SK-N-SH (cell line): ENCODE results near the gene RHBDL2. TPM values are rescaled to one million over a fixed set of nuclear protein-coding genes. Genes with fewer than 3 reads are reported as not detected.

Experiments used
- CTCF ChIA-PET: fragments of 300-600, 350-600 bp; formaldehyde crosslinking; extraction: SDS; loops from one replicate; lab custom pipeline; 2021; lab: Yijun Ruan, JAX
- POLR2A ChIA-PET: fragments of 350-600 bp; sonication (Branson Sonifier 250); formaldehyde crosslinking; extraction: SDS; loops from one replicate; lab custom pipeline; 2020; ENCODE audit warnings: antibody characterized with exemption, inconsistent platforms; lab: Yijun Ruan, JAX
- DNase-seq: peaks from one replicate; pipeline ENCODE4 v3.0.0; 2012
- H2AFZ ChIP-seq: fragments of 200-600 bp; sonication (generic); 2 replicates; pipeline ENCODE4 v1.8.1; 2016; ENCODE audit warnings: antibody characterized with exemption, mild to moderate bottlenecking, low read depth
- H3F3A ChIP-seq: fragments of 200-600 bp; sonication (generic); replicated peaks from 2 replicates; pipeline ENCODE3; 2016; ENCODE audit warnings: antibody characterized with exemption, mild to moderate bottlenecking; ENCODE audit not compliant: insufficient read depth
- H3K27ac ChIP-seq, 2 experiments: fragments of 200-500 bp in 1 of 2; fragments of 200-600 bp in 1 of 2; sonication (Bioruptor generic) in 1 of 2; sonication (generic), shearing (Covaris generic) in 1 of 2; 2 replicates each; pipeline versions ENCODE4 v1.5.1 to v1.6.1; 2014 to 2016; ENCODE audit warnings: low read depth in 2 of 2, inconsistent platforms in 1 of 2, low read length in 1 of 2, mild to moderate bottlenecking in 1 of 2, mixed read lengths in 1 of 2
- H3K27me3 ChIP-seq: fragments of 200-600 bp; sonication (generic), shearing (Covaris generic); 2 replicates; pipeline ENCODE4 v1.6.1; 2016; ENCODE audit warnings: mixed run types; ENCODE audit not compliant: insufficient read depth
- H3K36me3 ChIP-seq, 2 experiments: fragments of 200-500 bp in 1 of 2; fragments of 200-600 bp in 1 of 2; sonication (Bioruptor generic) in 1 of 2; sonication (generic) in 1 of 2; replicated peaks in 1 of 2; 2 replicates each; pipeline versions ENCODE3 to v1.5.1; 2014 to 2016; ENCODE audit warnings: low read length in 1 of 2, mild to moderate bottlenecking in 1 of 2; ENCODE audit not compliant: insufficient read depth in 2 of 2, control insufficient read depth in 1 of 2
- H3K4me1 ChIP-seq, 2 experiments: fragments of 200-500 bp in 1 of 2; fragments of 200-600 bp in 1 of 2; sonication (Bioruptor generic) in 1 of 2; sonication (generic), shearing (Covaris generic) in 1 of 2; 2 replicates each; pipeline versions ENCODE4 v1.5.1 to v1.6.1; 2014 to 2016; ENCODE audit warnings: low read depth in 1 of 2, low read length in 1 of 2, mixed run types in 1 of 2; ENCODE audit not compliant: insufficient read depth in 2 of 2, control insufficient read depth in 1 of 2
- H3K4me2 ChIP-seq: fragments of 200-600 bp; sonication (generic), shearing (Covaris generic); 2 replicates; pipeline ENCODE4 v1.6.1; 2017; ENCODE audit warnings: mixed run types
- H3K4me3 ChIP-seq, 2 experiments: fragments of 200-500 bp in 1 of 2; fragments of 200-600 bp in 1 of 2; sonication (Bioruptor generic) in 1 of 2; sonication (generic), shearing (Covaris generic) in 1 of 2; 2 replicates each; pipeline versions ENCODE4 v1.5.1 to v1.8.1; 2014 to 2016; ENCODE audit warnings: low read depth in 2 of 2, inconsistent platforms in 1 of 2, low read length in 1 of 2, mild to moderate bottlenecking in 1 of 2, mixed read lengths in 1 of 2, moderate library complexity in 1 of 2
- H3K79me2 ChIP-seq: fragments of 200-600 bp; sonication (generic); 2 replicates; pipeline ENCODE4 v1.8.1; 2017; ENCODE audit warnings: mild to moderate bottlenecking; ENCODE audit not compliant: insufficient read depth
- H3K9ac ChIP-seq: fragments of 200-600 bp; sonication (generic); 2 replicates; pipeline ENCODE4 v1.6.1; 2017; ENCODE audit warnings: mixed run types
- H3K9me2 ChIP-seq: fragments of 200-600 bp; sonication (generic); 2 replicates; pipeline ENCODE4 v1.6.1; 2017; ENCODE audit warnings: mixed run types
- H3K9me3 ChIP-seq: fragments of 200-600 bp; sonication (generic); 2 replicates; pipeline ENCODE4 v1.6.1; 2017; ENCODE audit warnings: mixed run types, mild to moderate bottlenecking, moderate library complexity
- H4K20me1 ChIP-seq: fragments of 200-600 bp; sonication (generic); 2 replicates; pipeline ENCODE4 v1.6.1; 2017; ENCODE audit warnings: mild to moderate bottlenecking, mixed run types; ENCODE audit not compliant: insufficient read depth
- ELF1 ChIP-seq: IDR thresholded peaks from 2 replicates; pipeline ENCODE4 v1.4.0; 2012
- GABPA ChIP-seq: IDR thresholded peaks from 2 replicates; pipeline ENCODE4 v1.4.0; 2012; ENCODE audit warnings: low read depth, mild to moderate bottlenecking
- JUND ChIP-seq: IDR thresholded peaks from 2 replicates; pipeline ENCODE4 v1.4.0; 2012
- NFIC ChIP-seq: IDR thresholded peaks from 2 replicates; pipeline ENCODE4 v1.4.0; 2012; ENCODE audit warnings: borderline replicate concordance
- PBX3 ChIP-seq: IDR thresholded peaks from 2 replicates; pipeline ENCODE4; 2012
- RAD21 ChIP-seq: IDR thresholded peaks from 2 replicates; pipeline ENCODE4 v1.6.1; 2012; ENCODE audit warnings: mild to moderate bottlenecking, low read length
- RCOR1 ChIP-seq: fragments of 150-350 bp; IDR thresholded peaks from 2 replicates; pipeline ENCODE4 v1.6.1; 2017; ENCODE audit warnings: antibody characterized with exemption, low read length
- RFX5 ChIP-seq: IDR thresholded peaks from 2 replicates; pipeline ENCODE4 v1.6.1; 2012; ENCODE audit warnings: mild to moderate bottlenecking, improper control_type of control experiment, low read length
- SIN3A ChIP-seq: IDR thresholded peaks from 2 replicates; pipeline ENCODE4 v1.6.1; 2012; ENCODE audit warnings: low read depth, mild to moderate bottlenecking, low read length, moderate library complexity, borderline replicate concordance
- SMC3 ChIP-seq: IDR thresholded peaks from 2 replicates; pipeline ENCODE4 v1.6.1; 2012; ENCODE audit warnings: low read depth, low read length, improper control_type of control experiment
- TAF1 ChIP-seq: IDR thresholded peaks from 2 replicates; pipeline ENCODE4 v1.6.1; 2012; ENCODE audit warnings: low read depth, mild to moderate bottlenecking, low read length, moderate library complexity, borderline replicate concordance
- TCF12 ChIP-seq: IDR thresholded peaks from 2 replicates; pipeline ENCODE4 v1.4.0; 2012
- USF2 ChIP-seq: fragments of 150-350 bp; IDR thresholded peaks from 2 replicates; pipeline ENCODE4 v1.6.1; 2017; ENCODE audit warnings: antibody characterized with exemption, low read length, low read depth, borderline replicate concordance
- YY1 ChIP-seq: IDR thresholded peaks from 2 replicates; pipeline ENCODE4 v1.4.0; 2012; ENCODE audit warnings: low read depth, mild to moderate bottlenecking
- WGBS: methylation state at CpG from one replicate; pipeline ENCODE4 v1.1.6; 2017; ENCODE audit warnings: low lambda C conversion rate; 5-methylcytosine and 5-hydroxymethylcytosine counted together
- polyA plus RNA-seq, 3 experiments: library from polyadenylated mRNA; depleted of rRNA; stranded (reverse); fragments of >200 nt; gene quantifications; 2 replicates each; pipeline ENCODE4 v1.2.3, GENCODE V29; 2012
- TF ChIP-seq, protein P1 (sequence below): IDR thresholded peaks from 2 replicates; pipeline ENCODE4 v1.6.1; 2012; ENCODE audit warnings: mild to moderate bottlenecking, low read depth, low read length, moderate library complexity
- TF ChIP-seq, protein P2 (sequence below): IDR thresholded peaks from 2 replicates; pipeline ENCODE4 v1.4.0; 2012; ENCODE audit warnings: low read depth, borderline replicate concordance
- TF ChIP-seq, protein P3 (sequence below): IDR thresholded peaks from 2 replicates; pipeline ENCODE4 v1.4.0; 2012; ENCODE audit warnings: low read depth

The RHBDL2 gene
- polyA plus RNA-seq, 1 of the 3 experiments (the other 2 are of a cell fraction), result 0.07 TPM

- TF ChIP-seq, protein P1, sequence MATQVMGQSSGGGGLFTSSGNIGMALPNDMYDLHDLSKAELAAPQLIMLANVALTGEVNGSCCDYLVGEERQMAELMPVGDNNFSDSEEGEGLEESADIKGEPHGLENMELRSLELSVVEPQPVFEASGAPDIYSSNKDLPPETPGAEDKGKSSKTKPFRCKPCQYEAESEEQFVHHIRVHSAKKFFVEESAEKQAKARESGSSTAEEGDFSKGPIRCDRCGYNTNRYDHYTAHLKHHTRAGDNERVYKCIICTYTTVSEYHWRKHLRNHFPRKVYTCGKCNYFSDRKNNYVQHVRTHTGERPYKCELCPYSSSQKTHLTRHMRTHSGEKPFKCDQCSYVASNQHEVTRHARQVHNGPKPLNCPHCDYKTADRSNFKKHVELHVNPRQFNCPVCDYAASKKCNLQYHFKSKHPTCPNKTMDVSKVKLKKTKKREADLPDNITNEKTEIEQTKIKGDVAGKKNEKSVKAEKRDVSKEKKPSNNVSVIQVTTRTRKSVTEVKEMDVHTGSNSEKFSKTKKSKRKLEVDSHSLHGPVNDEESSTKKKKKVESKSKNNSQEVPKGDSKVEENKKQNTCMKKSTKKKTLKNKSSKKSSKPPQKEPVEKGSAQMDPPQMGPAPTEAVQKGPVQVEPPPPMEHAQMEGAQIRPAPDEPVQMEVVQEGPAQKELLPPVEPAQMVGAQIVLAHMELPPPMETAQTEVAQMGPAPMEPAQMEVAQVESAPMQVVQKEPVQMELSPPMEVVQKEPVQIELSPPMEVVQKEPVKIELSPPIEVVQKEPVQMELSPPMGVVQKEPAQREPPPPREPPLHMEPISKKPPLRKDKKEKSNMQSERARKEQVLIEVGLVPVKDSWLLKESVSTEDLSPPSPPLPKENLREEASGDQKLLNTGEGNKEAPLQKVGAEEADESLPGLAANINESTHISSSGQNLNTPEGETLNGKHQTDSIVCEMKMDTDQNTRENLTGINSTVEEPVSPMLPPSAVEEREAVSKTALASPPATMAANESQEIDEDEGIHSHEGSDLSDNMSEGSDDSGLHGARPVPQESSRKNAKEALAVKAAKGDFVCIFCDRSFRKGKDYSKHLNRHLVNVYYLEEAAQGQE, result no peak
- TF ChIP-seq RAD21 (no peak), PBX3 (no peak), TCF12 (no peak), RFX5 (no peak), NFIC (no peak)
- TF ChIP-seq, all 33 proteins: peak for 0
These were observed 65.8 kb downstream of the RHBDL2 start (continued) for GRCh38 chr1:38875811-38876210.

- Histone ChIP-seq H3K27ac (peak within 1 kb of the TSS; percentile 57 to 79; a peak in 3 of 4 replicates), H3K4me2 (peak within 1 kb of the TSS; percentile 94), H3K4me1 (peaks cover 6% of the 10 kb centered on the region in 2 experiments; a peak in 2 of 4 replicates), H3K27me3 (no peaks in the 10 kb centered on the region), H3K9me2 (no peaks in the 10 kb centered on the region), H3K36me3 (peaks cover 0 to 7% of the 10 kb centered on the region in 2 experiments), H3K79me2 (peaks cover 37% of the 10 kb centered on the region), H3F3A (peaks cover 5% of the 10 kb centered on the region), H3K4me3 (peak within 1 kb of the TSS; percentile 88 to 97), H3K9me3 (no peaks in the 10 kb centered on the region), H2AFZ (peak within 1 kb of the TSS; percentile 98), H3K9ac (peak within 1 kb of the TSS; percentile 78), H4K20me1 (no peaks in the 10 kb centered on the region)
- WGBS, result 2% methylated on average over 27 of the region's 69 CpGs
- ChIA-PET POLR2A (interaction anchor here (0.6 to 1.5 kb wide), 3 partner anchors 17 to 153 kb away, joined by 3 to 5 read pairs (median 5); partner anchors contain the start of gene NDUFS5), CTCF (interaction anchor here (1.0 to 1.9 kb wide), 4 partner anchors 11 to 225 kb away, joined by 3 to 4 read pairs (median 3); no protein-coding TSS in a partner anchor)
- DNase-seq, result peak; percentile 99
- TF ChIP-seq SIN3A, result peak; percentile 89; the same call in 1 of the 2 replicates
- TF ChIP-seq RCOR1, result no peak
- TF ChIP-seq RAD21, result no peak
- no peak for TF ChIP-seq SMC3
- no peak for TF ChIP-seq JUND
- no peak for TF ChIP-seq RFX5
- TF ChIP-seq TAF1, result peak; percentile 45
- TF ChIP-seq, protein P1, result no peak
- peak; percentile 91 for TF ChIP-seq GABPA
- TF ChIP-seq, protein P2, sequence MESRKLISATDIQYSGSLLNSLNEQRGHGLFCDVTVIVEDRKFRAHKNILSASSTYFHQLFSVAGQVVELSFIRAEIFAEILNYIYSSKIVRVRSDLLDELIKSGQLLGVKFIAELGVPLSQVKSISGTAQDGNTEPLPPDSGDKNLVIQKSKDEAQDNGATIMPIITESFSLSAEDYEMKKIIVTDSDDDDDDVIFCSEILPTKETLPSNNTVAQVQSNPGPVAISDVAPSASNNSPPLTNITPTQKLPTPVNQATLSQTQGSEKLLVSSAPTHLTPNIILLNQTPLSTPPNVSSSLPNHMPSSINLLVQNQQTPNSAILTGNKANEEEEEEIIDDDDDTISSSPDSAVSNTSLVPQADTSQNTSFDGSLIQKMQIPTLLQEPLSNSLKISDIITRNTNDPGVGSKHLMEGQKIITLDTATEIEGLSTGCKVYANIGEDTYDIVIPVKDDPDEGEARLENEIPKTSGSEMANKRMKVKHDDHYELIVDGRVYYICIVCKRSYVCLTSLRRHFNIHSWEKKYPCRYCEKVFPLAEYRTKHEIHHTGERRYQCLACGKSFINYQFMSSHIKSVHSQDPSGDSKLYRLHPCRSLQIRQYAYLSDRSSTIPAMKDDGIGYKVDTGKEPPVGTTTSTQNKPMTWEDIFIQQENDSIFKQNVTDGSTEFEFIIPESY, result no peak
- TF ChIP-seq YY1, result no peak
- TF ChIP-seq ELF1, result peak; percentile 65; the same call in 1 of the 2 replicates
- TF ChIP-seq, protein P3, sequence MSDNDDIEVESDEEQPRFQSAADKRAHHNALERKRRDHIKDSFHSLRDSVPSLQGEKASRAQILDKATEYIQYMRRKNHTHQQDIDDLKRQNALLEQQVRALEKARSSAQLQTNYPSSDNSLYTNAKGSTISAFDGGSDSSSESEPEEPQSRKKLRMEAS, result peak; percentile 63; the same call in 1 of the 2 replicates
- TF ChIP-seq USF2, result no peak
These were observed 68.3 kb downstream of the RHBDL2 start, which contains the start of gene MYCBP for GRCh38 chr1:38873027-38873969. MYCBP (minus strand) TSS chr1:38873348; CDS start chr1:38873305, 43 bp downstream.
